GM19351 (cell line): ENCODE measurements around the gene PDE1C.
"Not testable (repeated sequence)": the region's sequence is repeated elsewhere in the genome, so short reads cannot be mapped to it uniquely, and the experiment has no call there.

ENCODE experiments used
- ATAC-seq: cut with Tn5 transposase; IDR thresholded peaks from one replicate; pipeline ENCODE4 v1.9.1; 2021; ENCODE audit warnings: mild to moderate bottlenecking, moderate library complexity; ENCODE audit not compliant: unreplicated experiment

PDE1C gene

DNA sequence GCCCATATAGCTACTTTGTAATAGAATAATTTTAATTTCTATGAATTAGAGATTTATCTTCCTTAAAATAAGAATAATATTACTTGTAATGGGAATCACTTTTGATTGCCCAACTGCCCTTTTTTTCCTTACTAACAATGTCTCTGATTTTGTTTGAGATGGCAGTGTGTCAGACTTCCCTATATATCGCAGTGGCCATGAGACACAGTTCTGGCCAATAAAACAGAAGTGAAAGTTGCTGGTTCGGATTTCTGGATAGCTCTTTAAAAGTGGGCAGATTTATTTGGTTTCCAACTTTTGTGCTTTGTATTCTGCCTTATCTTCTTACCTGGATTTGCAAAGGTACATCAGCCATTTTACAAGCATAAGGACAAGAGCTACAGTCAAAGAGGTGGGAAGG is 213.0 kb downstream of the PDE1C start:
- ATAC-seq, result no peak

DNA sequence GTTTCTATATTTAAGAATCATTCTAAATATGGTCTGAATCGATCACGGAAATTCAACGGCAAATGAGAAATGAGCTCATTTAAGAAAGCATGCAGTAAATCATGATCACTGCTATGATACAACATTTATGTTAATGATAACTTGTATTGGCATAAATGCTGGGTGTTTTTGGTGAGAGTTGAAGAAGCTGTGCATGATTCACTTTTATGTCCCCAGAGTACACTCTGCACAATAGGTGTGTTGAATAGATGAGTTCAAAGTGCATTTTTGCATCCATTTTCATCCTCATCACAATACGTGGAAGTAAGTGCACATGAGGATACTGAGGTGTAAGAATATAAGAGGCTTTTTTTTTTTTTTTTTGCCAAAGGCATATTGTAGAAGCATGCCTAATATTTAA is 213.9 kb downstream of the PDE1C start:
- ATAC-seq, result no peak

DNA sequence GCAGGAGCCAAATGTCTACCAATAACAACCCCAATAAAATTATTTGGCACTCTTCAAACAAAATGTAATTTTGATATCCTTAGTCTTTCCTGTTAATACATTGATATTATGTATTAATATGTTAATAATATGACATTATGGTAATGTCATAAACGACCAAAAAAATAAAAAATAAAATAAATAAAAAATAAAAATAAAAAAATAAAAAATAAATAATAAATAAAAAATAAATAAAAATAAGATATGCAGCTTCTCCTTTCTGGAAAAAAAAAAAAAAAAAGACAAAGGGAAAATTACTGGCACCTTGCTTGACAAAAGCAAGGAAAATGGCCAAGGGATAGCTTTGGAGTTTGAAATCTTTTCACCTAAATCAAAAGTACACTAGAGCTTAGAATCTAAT is 214.7 kb downstream of the PDE1C start:
- ATAC-seq, result no peak

- ATAC-seq, result no peak
These were observed 216.8 kb downstream of the PDE1C start for GRCh38 chr7:31853380-31853779.

DNA sequence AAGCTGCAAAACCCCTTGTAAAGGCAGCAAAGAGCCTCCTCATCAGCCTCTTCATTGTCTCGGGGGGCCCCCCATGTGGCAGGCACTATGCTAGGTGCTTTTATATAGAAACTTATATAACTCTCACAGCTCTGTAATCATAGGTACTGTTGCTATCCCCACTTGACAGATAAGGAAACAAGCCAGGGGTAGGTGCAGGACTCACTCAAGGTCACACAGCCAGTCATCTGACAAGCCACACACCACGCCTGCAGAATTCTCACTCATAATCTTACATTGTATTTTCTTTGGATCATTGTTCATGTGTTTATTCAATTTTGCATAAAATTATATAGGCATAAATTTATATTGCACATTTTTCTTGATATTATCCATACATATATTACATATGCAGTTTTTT is 217.7 kb downstream of the PDE1C start:
- no peak for ATAC-seq

- no peak for ATAC-seq
These were observed 219.1 kb downstream of the PDE1C start for GRCh38 chr7:31851119-31851518.

DNA sequence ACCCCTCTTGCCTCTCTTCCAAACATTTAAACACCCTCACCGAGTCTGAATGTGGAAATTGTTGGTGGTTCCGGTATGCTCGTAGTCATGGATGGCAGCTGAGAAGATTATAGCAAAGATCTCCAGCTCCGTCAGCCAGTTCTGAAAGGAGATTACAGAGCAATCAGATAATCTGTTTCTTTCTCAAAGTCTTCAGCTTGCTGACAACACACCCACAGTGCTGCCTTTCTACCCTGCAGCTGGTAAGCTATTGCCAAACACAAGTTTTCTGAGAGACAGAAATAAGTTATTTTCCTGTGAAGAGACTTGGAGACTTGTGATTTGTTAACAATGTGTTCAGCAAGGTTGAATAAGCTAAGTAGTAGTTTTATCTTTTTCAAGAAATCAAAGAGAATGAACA is 219.6 kb downstream of the PDE1C start:
- ATAC-seq, result no peak

DNA sequence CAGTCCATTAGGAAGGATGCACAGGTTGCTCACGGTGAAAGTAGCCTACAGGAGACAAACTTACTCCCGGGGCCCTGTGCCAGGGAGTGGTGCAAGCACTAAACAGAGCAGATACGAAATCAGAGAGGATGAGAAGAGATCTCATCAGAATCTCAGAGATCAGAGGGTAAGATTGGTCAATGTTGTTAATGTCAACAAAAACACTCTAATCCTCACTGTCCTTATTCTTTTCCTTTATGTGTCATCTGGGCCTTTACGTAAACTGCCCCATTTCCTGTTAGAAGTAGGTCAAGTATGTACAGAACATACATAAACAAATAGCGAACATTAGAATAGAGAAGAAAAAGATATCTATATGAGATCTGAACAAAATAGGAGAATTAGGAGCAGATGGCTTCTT is 220.1 kb downstream of the PDE1C start:
- ATAC-seq, result no peak

GRCh38 chr7:31835471-31835870 is 234.7 kb downstream of the PDE1C start:
- no peak for ATAC-seq

DNA sequence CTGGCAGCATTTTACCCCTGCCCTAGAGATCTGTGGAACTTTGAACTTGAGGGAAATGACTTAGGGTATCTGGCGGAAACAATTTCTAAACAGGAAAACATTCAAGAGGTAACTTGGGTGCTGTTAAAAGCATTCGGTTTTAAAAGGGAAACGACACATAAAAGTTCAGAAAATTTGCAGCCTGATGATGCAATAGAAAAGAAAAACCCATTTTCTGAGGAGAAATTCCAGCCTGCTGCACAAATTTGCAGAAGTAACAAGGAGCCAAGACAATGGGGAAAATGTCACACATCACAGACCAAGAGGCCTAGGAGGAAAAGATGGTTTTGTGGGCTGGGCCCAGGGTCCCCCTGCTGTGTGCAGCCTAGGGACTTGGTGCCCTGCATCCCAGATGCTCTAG is 236.6 kb downstream of the PDE1C start:
- ATAC-seq, result not testable (repeated sequence)

DNA sequence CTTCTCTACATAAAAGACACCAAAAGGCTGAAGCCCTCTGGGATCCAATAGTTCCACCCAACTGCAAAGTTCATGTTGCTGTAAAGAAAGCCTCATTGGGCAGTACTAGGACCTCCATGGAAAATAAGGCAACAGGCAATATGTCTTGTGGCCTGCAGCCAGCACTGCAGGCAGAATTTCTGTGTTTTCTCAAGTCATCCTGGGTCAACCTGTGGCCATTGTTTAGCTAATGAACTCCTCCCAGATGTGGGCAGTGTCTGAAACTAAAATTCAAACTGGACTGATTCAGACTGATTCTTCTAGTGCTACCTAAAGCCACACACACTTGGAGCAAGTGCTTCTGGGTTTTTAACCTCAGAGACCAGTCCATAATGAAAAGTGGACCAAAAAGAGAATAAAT is 241.7 kb downstream of the PDE1C start:
- ATAC-seq, result no peak

DNA sequence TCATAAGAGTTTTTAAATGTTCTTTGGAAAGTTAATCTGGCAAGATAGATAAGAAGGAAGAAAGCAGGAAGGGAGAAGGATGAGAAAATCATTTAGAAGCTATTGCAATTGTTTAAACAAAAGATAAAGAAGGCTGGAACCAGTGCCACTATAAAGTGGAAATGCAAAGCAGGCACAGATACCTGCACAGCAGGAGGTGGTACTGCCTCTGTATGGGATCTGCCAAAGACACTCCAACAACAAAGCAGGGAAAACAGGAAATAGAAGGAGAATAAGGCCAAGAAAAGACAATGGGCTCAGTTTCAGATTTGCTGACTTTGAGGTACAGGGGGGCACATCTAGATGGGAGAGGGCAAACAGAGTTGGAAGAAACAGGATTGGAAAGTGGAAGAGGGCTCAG is 244.6 kb downstream of the PDE1C start:
- ATAC-seq, result no peak

- ATAC-seq, result no peak
These were observed 251.2 kb downstream of the PDE1C start for GRCh38 chr7:31819031-31819430.

- no peak for ATAC-seq
These were observed 253.4 kb downstream of the PDE1C start for GRCh38 chr7:31816810-31817209.

DNA sequence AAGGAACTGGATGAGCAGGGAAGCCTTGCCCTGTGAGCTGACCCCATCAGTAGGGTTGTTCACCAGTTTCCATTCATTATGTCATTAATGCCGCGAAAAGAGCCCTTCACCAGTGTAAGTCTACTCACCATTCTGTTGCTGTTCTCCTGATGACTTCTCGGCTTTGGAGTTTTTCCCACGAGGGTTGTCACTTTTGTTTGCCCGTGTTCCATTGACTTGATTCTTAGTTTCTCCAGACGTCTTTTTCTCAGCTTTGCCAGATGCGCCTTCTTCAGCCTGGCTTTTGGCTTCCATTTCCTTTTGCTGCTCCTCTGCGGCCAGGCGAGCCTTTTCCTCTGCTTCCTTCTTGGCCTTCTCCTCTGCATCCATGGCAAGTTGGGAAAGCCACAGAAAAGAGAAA is 254.4 kb downstream of the PDE1C start:
- ATAC-seq, result no peak

DNA sequence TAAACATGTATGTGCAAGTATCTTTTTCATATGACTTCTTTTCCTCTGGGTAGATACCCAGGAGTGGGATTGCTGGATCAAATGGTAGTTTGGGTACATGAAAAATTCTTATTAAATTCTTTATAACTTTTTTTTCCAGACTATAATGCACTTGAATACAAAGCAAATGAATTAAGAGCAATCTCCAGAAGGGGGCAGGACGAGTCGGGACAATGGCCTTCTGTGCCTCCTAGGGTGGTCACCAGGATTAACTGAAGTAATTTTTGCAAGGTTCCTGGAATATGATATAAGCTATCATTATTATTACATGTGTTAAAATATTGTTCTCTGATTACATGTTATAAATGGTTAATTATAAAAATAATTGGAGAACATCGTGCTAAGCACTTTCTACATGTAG is 256.0 kb downstream of the PDE1C start:
- ATAC-seq, result no peak

- peak; percentile 71 for ATAC-seq
These were observed 258.4 kb downstream of the PDE1C start for GRCh38 chr7:31811650-31812461.

DNA sequence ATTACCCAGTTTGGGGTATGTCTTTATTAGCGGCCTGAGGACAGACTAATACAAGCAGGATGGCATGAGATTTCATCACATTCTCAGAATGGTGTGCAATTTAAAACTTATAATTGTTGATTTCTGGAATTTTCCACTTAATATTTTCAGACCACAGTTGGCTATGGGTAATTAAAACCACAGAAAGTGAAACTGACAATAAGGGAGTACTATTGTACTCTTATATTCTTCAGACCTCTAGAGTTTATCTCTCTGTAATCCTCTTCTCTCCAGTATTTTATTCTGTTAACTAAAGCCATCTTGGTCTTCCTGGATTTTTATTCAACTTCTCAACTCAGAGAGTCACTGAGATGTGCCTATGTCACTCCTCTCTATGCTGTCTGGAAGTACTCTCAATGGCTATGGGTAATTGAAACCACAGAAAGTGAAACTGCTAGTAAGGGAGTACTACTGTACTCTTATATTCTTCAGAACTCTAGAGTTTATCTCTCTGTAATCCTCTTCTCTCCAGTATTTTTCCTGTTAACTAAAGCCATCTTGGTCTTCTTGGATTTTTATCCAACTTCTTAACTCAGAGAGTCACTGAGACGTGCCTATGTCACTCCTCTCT is 264.9 kb downstream of the PDE1C start:
- ATAC-seq, result peak; percentile 86

GRCh38 chr7:31796375-31796774 is 273.8 kb downstream of the PDE1C start:
- ATAC-seq, result no peak

DNA sequence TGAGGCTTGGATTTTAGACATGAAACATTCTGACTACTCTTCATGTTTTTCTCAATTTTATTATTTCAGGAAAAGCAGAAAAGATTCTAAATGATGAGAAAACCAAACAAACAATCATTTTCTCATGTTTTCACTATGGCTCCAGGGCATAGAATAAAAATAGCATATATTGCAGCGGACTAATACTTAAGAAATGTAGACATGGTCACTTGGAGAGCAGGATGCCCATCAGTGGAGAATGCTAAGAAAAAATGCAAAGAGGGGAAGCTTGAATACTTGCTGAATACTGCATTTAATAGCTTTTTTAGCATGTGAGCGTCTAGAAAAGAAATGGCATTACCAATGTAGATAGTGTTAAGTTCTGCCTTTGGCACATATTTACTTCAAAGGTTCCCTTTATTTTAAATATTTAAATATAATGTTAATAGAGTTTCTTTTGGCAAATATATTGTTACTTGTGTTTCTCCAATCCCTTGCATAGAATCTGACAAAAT is 275.3 kb downstream of the PDE1C start:
- no peak for ATAC-seq

- no peak for ATAC-seq
These were observed 278.3 kb downstream of the PDE1C start for GRCh38 chr7:31791881-31792280.

GRCh38 chr7:31788883-31789680 is 281.1 kb downstream of the PDE1C start:
- ATAC-seq, result no peak
